Loucy (cell line): ENCODE measurements around the gene FRRS1.

Source experiments
- EZH2phosphoT487 ChIP-seq: fragments of 200-600 bp; IDR thresholded peaks from 2 replicates; pipeline ENCODE4 v1.6.1; 2018; ENCODE audit warnings: antibody characterized with exemption, mild to moderate bottlenecking, moderate library complexity, borderline replicate concordance
- TF ChIP-seq, protein P1 (sequence below): fragments of 200-600 bp; sonication (generic); conservative IDR thresholded peaks from 2 replicates; pipeline ENCODE4 v1.5.1; 2014; ENCODE audit warnings: mild to moderate bottlenecking, antibody characterized with exemption, low read length

DNA sequence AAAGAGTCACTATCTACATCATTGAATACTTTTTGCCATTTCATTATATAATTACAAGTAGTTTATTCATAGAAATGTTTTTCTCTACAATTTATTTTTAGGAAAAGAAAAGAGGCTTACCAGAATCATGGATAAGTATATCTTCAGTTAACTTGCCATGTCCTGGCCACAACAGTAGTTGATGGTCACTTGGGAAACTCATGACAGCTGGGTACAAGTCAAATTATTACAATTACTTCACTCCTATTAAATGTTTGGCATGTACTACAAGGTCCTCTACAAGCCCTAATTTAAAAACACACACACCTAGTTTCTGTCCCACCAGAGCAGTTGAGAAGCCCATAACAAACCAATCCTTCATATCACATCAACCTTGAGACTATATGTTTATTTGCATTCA lies 91.1 kb downstream of the FRRS1 start:
- TF ChIP-seq, protein P1, sequence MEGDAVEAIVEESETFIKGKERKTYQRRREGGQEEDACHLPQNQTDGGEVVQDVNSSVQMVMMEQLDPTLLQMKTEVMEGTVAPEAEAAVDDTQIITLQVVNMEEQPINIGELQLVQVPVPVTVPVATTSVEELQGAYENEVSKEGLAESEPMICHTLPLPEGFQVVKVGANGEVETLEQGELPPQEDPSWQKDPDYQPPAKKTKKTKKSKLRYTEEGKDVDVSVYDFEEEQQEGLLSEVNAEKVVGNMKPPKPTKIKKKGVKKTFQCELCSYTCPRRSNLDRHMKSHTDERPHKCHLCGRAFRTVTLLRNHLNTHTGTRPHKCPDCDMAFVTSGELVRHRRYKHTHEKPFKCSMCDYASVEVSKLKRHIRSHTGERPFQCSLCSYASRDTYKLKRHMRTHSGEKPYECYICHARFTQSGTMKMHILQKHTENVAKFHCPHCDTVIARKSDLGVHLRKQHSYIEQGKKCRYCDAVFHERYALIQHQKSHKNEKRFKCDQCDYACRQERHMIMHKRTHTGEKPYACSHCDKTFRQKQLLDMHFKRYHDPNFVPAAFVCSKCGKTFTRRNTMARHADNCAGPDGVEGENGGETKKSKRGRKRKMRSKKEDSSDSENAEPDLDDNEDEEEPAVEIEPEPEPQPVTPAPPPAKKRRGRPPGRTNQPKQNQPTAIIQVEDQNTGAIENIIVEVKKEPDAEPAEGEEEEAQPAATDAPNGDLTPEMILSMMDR: no peak
- no peak for TF ChIP-seq EZH2phosphoT487
